GM12878 (cell line): ENCODE data around the gene PGM5. TPM values are rescaled to one million over a fixed set of nuclear protein-coding genes. Genes with fewer than 3 reads are reported as not detected.

Experiments
- ATAC-seq: fragments of 200-7000 bp; cut with Tn5 transposase; 3 replicates; pipeline ENCODE4 v1.9.1; 2020; ENCODE audit warnings: mild to moderate bottlenecking, moderate library complexity
- BruUV-seq: library from RNA; stranded (reverse); fragments of 400-500 nt; replicated peaks from 2 replicates; lab custom pipeline; 2021; lab: Mats Ljungman, UMichigan
- CTCF ChIA-PET: fragments of 300-600 bp; sonication (Branson Sonifier 250); formaldehyde crosslinking; extraction: SDS; loops from one replicate; lab custom pipeline; 2021; ENCODE audit warnings: inconsistent platforms; lab: Yijun Ruan, JAX
- POLR2A ChIA-PET: fragments of 350-600 bp; formaldehyde crosslinking; extraction: SDS; loops from one replicate; lab custom pipeline; 2021; ENCODE audit warnings: inconsistent platforms; lab: Charles Lee
- RAD21 ChIA-PET: fragments of 300-600 bp; sonication (Branson Sonifier 250); formaldehyde crosslinking; loops from one replicate; lab custom pipeline; 2023; ENCODE audit warnings: antibody characterized with exemption; ENCODE audit not compliant: unreplicated experiment; lab: Charles Lee
- SMC1A ChIA-PET: fragments of 300-600 bp; sonication (Branson Sonifier 250); formaldehyde crosslinking; loops from one replicate; lab custom pipeline; 2023; ENCODE audit not compliant: unreplicated experiment, uncharacterized antibody; lab: Charles Lee
- DNase-seq: peaks from one replicate; pipeline ENCODE4 v3.0.0-alpha.2; 2011; ENCODE audit warnings: low read depth, low spot score
- FAIRE-seq: peaks from 3 replicates; lab custom pipeline; 2011; peaks lifted over from hg19 to GRCh38; lab: Jason Lieb, UNC
- H2AFZ ChIP-seq: 2 replicates; pipeline ENCODE4 v1.6.0; 2011; ENCODE audit warnings: low read depth, low read length, control low read depth; ENCODE audit not compliant: control insufficient read depth
- H3K27ac ChIP-seq: 2 replicates; pipeline ENCODE4 v1.5.1; 2011; ENCODE audit warnings: control low read depth; ENCODE audit not compliant: control insufficient read depth, insufficient read depth
- H3K27me3 ChIP-seq, 2 experiments: replicated peaks in 1 of 2; 2 replicates each; pipeline versions ENCODE4 v1.6.0 to v1.6.1; 2011; ENCODE audit warnings: low read length in 1 of 2; ENCODE audit not compliant: control insufficient read depth in 2 of 2, insufficient read depth in 2 of 2
- H3K36me3 ChIP-seq, 2 experiments: 2 replicates each; pipeline ENCODE4 v1.5.1; 2011; ENCODE audit warnings: low read length in 1 of 2; ENCODE audit not compliant: control insufficient read depth in 2 of 2, insufficient read depth in 2 of 2
- H3K4me1 ChIP-seq: 2 replicates; pipeline ENCODE4 v1.6.1; 2011; ENCODE audit warnings: mild to moderate bottlenecking, low read length, moderate library complexity, mixed read lengths; ENCODE audit not compliant: control insufficient read depth, insufficient read depth
- H3K4me2 ChIP-seq: 2 replicates; pipeline ENCODE4 v1.6.0; 2011; ENCODE audit warnings: control low read depth; ENCODE audit not compliant: control insufficient read depth, insufficient read depth
- H3K4me3 ChIP-seq: fragments of 200-600 bp; sonication (generic); 2 replicates; pipeline ENCODE4 v1.5.1; 2016
- H3K79me2 ChIP-seq: 2 replicates; pipeline ENCODE4 v1.6.0; 2011; ENCODE audit warnings: low read length; ENCODE audit not compliant: control insufficient read depth, insufficient read depth
- H3K9ac ChIP-seq: 2 replicates; pipeline ENCODE4 v1.8.0; 2011; ENCODE audit warnings: low read length, control low read depth, mixed read lengths; ENCODE audit not compliant: control insufficient read depth, insufficient read depth
- H3K9me3 ChIP-seq: replicated peaks from 3 replicates; pipeline ENCODE4 v1.5.1; 2011; ENCODE audit warnings: mild to moderate bottlenecking, low read length; ENCODE audit not compliant: control insufficient read depth, insufficient read depth
- H4K20me1 ChIP-seq: 2 replicates; pipeline ENCODE4 v1.6.0; 2011; ENCODE audit not compliant: control insufficient read depth, insufficient read depth
- CTCF ChIP-seq, 3 experiments: IDR thresholded peaks in 2 of 3; conservative IDR thresholded peaks in 1 of 3; 2 replicates each; pipeline ENCODE4 v1.5.1; 2011; ENCODE audit warnings: low read depth in 3 of 3, low read length in 3 of 3, mild to moderate bottlenecking in 3 of 3, control low read depth in 2 of 3, moderate library complexity in 2 of 3, inconsistent platforms in 1 of 3, mixed read lengths in 1 of 3; ENCODE audit not compliant: control insufficient read depth in 2 of 3, insufficient read depth in 1 of 3; ENCODE audit errors: extremely low read depth in 1 of 3
- NRF1 ChIP-seq: conservative IDR thresholded peaks from 2 replicates; pipeline ENCODE4 v1.6.1; 2011; ENCODE audit warnings: mild to moderate bottlenecking, low read depth, low read length, improper control_type of control experiment
- RAD21 ChIP-seq: IDR thresholded peaks from 2 replicates; pipeline ENCODE4 v1.6.1; 2011; ENCODE audit warnings: mild to moderate bottlenecking, low read depth, low read length, moderate library complexity; ENCODE audit not compliant: insufficient read depth
- WGBS: methylation state at CpG from one replicate; pipeline ENCODE4 v1.1.6; 2016; ENCODE audit warnings: low lambda C conversion rate; ENCODE audit not compliant: insufficient replicate concordance, insufficient coverage; ENCODE audit errors: missing lambda C conversion rate; 5-methylcytosine and 5-hydroxymethylcytosine counted together
- in situ Hi-C: fragments of 300-500 bp; cut with MboI; formaldehyde crosslinking; loops from 9 replicates; pipeline ENCODE4 v1.14.3; 2018; ENCODE audit warnings: mixed read lengths
- intact Hi-C: fragments of 100-400 bp; cut with micrococcal nuclease; formaldehyde crosslinking; loops from one replicate; pipeline ENCODE4 v1.14.2; 2022; ENCODE audit not compliant: unreplicated experiment
- polyA plus RNA-seq, 11 experiments: library from polyadenylated mRNA; depleted of rRNA in 4 of 11; unstranded in 6 of 11; stranded (reverse) in 5 of 11; fragments of >200 nt; fragmentation: Nextera tagmentation in 4 of 11; fragmentation: Illumina TruSeq in 1 of 11; extraction: Ambion mirVana in 4 of 11; extraction: Trizol in 1 of 11; gene quantifications; 1 replicate in 1 of 11; 2 replicates in 10 of 11; pipeline versions ENCODE4 v1.2.1 to v1.2.3, GENCODE V29; 2011 to 2016; ENCODE audit warnings: inconsistent platforms in 2 of 11, missing spikeins in 2 of 11, low read depth in 1 of 11
- total RNA-seq, 4 experiments: library from RNA; depleted of rRNA in 3 of 4; stranded (reverse); fragments of >200 nt in 3 of 4; fragmentation: Illumina TruSeq in 1 of 4; extraction: Trizol in 1 of 4; gene quantifications; 2 replicates each; pipeline versions ENCODE4 v1.2.1 to v1.2.3, GENCODE V29; 2013 to 2021

PGM5 gene
- total and polyA plus RNA-seq, 10 of the 15 experiments (the other 5 are each of a cell fraction or from before 2014, with no cell fraction given), result 0.28 to 0.73 TPM; not detected in 8

- FAIRE-seq, result no peak
- Histone ChIP-seq H3K4me2 (no peak overlapping the region), H3K4me3 (no peak overlapping the region), H4K20me1 (no peaks in the 10 kb centered on the region), H3K27ac (no peak overlapping the region), H3K27me3 (peaks cover 0 to 2% of the 10 kb centered on the region in 2 experiments; a peak in 1 of 4 replicates), H3K79me2 (no peaks in the 10 kb centered on the region), H2AFZ (no peak overlapping the region), H3K9ac (no peak overlapping the region), H3K4me1 (no peaks in the 10 kb centered on the region), H3K36me3 (no peaks in the 10 kb centered on the region), H3K9me3 (no peaks in the 10 kb centered on the region)
- BruUV-seq, result no TSS peak
- TF ChIP-seq CTCF (IDR thresholded peaks at IDR 0.05 in 2 of 3, conservative IDR thresholded peaks at IDR 0.05 in 1 of 3; ENCODE audit: control insufficient read depth in 2 of 3, extremely low read depth in 1 of 3, insufficient read depth in 1 of 3, low read depth in 3 of 3, low read length in 3 of 3) (peak; percentile 23 to 52 (median 32); a peak in 5 of 6 replicates), RAD21 (peak; percentile 13; the same call in 1 of the 2 replicates), NRF1 (no peak)
- in situ Hi-C loops (no loop called here), intact Hi-C loops (no loop called here)
- DNase-seq, result no peak
- SMC1A ChIA-PET, result interaction anchor here (0.5 to 1.8 kb wide), 3 partner anchors 13 to 151 kb away, joined by 3 to 4 read pairs (median 3); no protein-coding TSS in a partner anchor
- peak; percentile 62 for ATAC-seq
- POLR2A ChIA-PET, result no interaction called here
- CTCF ChIA-PET, result interaction anchor here (0.7 to 1.8 kb wide), 8 partner anchors 8 to 153 kb away, joined by 3 to 5 read pairs (median 4); no protein-coding TSS in a partner anchor
- 14% methylated on average over 8 of the region's 8 CpGs for WGBS
- RAD21 ChIA-PET, result interaction anchor here (0.9 kb wide), 1 partner anchor 143 kb away, joined by 3 read pairs; no protein-coding TSS in a partner anchor
Observed at GRCh38 chr9:68416936-68417564, 60.6 kb downstream of the PGM5 start.
